Panc1 (cell line): ENCODE measurements around the gene SPSB1. TPM values are rescaled to one million over a fixed set of nuclear protein-coding genes. Genes with fewer than 3 reads are reported as not detected.

Experiments
- ATAC-seq: fragments of 200-7000 bp; cut with Tn5 transposase; 2 replicates; pipeline ENCODE4 v1.9.1; 2020; ENCODE audit warnings: mild to moderate bottlenecking, moderate library complexity
- BruUV-seq: library from RNA; stranded (reverse); fragments of 400-500 nt; replicated peaks from 2 replicates; lab custom pipeline; 2021; lab: Mats Ljungman, UMichigan
- CTCF ChIA-PET: fragments of 300-600 bp; sonication (Branson Sonifier 250); formaldehyde crosslinking; loops from one replicate; lab custom pipeline; 2022; ENCODE audit warnings: antibody characterized with exemption; lab: Charles Lee
- POLR2A ChIA-PET: fragments of 300-600 bp; sonication (Branson Sonifier 250); formaldehyde crosslinking; loops from one replicate; lab custom pipeline; 2022; ENCODE audit warnings: antibody characterized with exemption; lab: Charles Lee
- DNase-seq: peaks from one replicate; pipeline ENCODE4 v3.0.0-alpha.2; 2010; ENCODE audit warnings: low read depth, low spot score
- H3K27ac ChIP-seq: 2 replicates; pipeline ENCODE4 v1.5.1; 2011; ENCODE audit warnings: mild to moderate bottlenecking, low read length, inconsistent platforms
- H3K27me3 ChIP-seq: fragments of 200-500 bp; sonication (Bioruptor generic); 2 replicates; pipeline ENCODE4 v1.6.0; 2014; ENCODE audit warnings: low read length, inconsistent platforms; ENCODE audit not compliant: control insufficient read depth, insufficient read depth
- H3K36me3 ChIP-seq: fragments of 200-500 bp; sonication (Bioruptor generic); 2 replicates; pipeline ENCODE4 v1.5.1; 2014; ENCODE audit warnings: inconsistent platforms, mild to moderate bottlenecking, low read length, moderate library complexity; ENCODE audit not compliant: control insufficient read depth, insufficient read depth
- H3K4me1 ChIP-seq: 2 replicates; pipeline ENCODE4 v1.5.1; 2011; ENCODE audit warnings: inconsistent platforms, mild to moderate bottlenecking, low read length, moderate library complexity; ENCODE audit not compliant: control insufficient read depth, insufficient read depth
- H3K4me3 ChIP-seq, 2 experiments: 2 replicates each; pipeline ENCODE4 v1.5.1; 2011 to 2012; ENCODE audit warnings: low read depth in 2 of 2, low read length in 2 of 2, mild to moderate bottlenecking in 2 of 2, inconsistent platforms in 1 of 2, moderate library complexity in 1 of 2
- H3K9me3 ChIP-seq: fragments of 200-500 bp; sonication (Bioruptor generic); 2 replicates; pipeline ENCODE4 v1.5.1; 2014; ENCODE audit warnings: low read depth, mild to moderate bottlenecking, inconsistent platforms, low read length, moderate library complexity; ENCODE audit not compliant: control insufficient read depth, insufficient read depth
- POLR2AphosphoS5 ChIP-seq: IDR thresholded peaks from 2 replicates; pipeline ENCODE4 v1.6.1; 2012; ENCODE audit warnings: mild to moderate bottlenecking, low read depth, low read length, moderate library complexity
- SIN3A ChIP-seq: IDR thresholded peaks from 2 replicates; pipeline ENCODE4 v1.6.1; 2012; ENCODE audit warnings: low read depth, mild to moderate bottlenecking, low read length, moderate library complexity, borderline replicate concordance; ENCODE audit not compliant: insufficient read depth
- TCF7L2 ChIP-seq: IDR thresholded peaks from 2 replicates; pipeline ENCODE4 v1.6.1; 2011; ENCODE audit warnings: mild to moderate bottlenecking, low read depth, low read length, inconsistent platforms
- in situ Hi-C: cut with HindIII; loops from 2 replicates; pipeline ENCODE4 v1.10.0; 2016; ENCODE audit warnings: low sequenced_read_pairs, low pct_unique_long_range_greater_than_20kb
- intact Hi-C: fragments of 100-400 bp; cut with micrococcal nuclease; formaldehyde crosslinking; loops from one replicate; pipeline ENCODE4 v1.10.0; 2022; ENCODE audit not compliant: unreplicated experiment
- total RNA-seq: library from RNA; stranded (reverse); gene quantifications from one replicate; pipeline ENCODE4 v1.2.1, GENCODE V29; 2021; ENCODE audit not compliant: unreplicated experiment
- TF ChIP-seq, protein P1 (sequence below): fragments of 450-650 bp; IDR thresholded peaks from 2 replicates; pipeline ENCODE4 v1.5.1; 2017; ENCODE audit warnings: mild to moderate bottlenecking
- TF ChIP-seq, protein P2 (sequence below), 2 experiments: IDR thresholded peaks; 2 replicates each; pipeline ENCODE4 v1.6.1; 2011 to 2012; ENCODE audit warnings: low read depth in 2 of 2, control low read depth in 1 of 2, low read length in 1 of 2, mild to moderate bottlenecking in 1 of 2, moderate library complexity in 1 of 2; ENCODE audit not compliant: insufficient read depth in 1 of 2

The SPSB1 gene
- total RNA-seq, 1 experiment from 2014 or later, result 73.7 TPM

DNA sequence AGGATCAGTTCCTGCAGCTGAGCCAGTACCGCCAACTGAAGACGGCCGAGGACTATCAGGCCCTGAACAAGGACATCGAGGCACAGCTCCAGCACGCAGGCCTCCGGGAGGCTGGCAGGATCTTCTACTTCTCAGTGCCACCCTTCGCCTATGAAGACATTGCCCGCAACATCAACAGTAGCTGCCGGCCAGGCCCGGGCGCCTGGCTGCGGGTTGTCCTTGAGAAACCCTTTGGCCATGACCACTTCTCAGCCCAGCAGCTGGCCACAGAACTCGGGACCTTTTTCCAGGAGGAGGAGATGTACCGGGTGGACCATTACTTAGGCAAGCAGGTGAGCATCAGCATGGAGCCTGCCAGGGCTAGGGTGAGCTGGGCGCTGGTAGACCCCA lies 47.5 kb upstream of the SPSB1 start:
- CTCF ChIA-PET, result interaction anchor here (0.6 kb wide), 1 partner anchor 157 kb away, joined by 6 read pairs; no protein-coding TSS in a partner anchor
- TF ChIP-seq POLR2AphosphoS5 (no peak), TCF7L2 (no peak), SIN3A (no peak)
- TF ChIP-seq, protein P1, sequence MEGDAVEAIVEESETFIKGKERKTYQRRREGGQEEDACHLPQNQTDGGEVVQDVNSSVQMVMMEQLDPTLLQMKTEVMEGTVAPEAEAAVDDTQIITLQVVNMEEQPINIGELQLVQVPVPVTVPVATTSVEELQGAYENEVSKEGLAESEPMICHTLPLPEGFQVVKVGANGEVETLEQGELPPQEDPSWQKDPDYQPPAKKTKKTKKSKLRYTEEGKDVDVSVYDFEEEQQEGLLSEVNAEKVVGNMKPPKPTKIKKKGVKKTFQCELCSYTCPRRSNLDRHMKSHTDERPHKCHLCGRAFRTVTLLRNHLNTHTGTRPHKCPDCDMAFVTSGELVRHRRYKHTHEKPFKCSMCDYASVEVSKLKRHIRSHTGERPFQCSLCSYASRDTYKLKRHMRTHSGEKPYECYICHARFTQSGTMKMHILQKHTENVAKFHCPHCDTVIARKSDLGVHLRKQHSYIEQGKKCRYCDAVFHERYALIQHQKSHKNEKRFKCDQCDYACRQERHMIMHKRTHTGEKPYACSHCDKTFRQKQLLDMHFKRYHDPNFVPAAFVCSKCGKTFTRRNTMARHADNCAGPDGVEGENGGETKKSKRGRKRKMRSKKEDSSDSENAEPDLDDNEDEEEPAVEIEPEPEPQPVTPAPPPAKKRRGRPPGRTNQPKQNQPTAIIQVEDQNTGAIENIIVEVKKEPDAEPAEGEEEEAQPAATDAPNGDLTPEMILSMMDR, result no peak
- TF ChIP-seq, protein P2, sequence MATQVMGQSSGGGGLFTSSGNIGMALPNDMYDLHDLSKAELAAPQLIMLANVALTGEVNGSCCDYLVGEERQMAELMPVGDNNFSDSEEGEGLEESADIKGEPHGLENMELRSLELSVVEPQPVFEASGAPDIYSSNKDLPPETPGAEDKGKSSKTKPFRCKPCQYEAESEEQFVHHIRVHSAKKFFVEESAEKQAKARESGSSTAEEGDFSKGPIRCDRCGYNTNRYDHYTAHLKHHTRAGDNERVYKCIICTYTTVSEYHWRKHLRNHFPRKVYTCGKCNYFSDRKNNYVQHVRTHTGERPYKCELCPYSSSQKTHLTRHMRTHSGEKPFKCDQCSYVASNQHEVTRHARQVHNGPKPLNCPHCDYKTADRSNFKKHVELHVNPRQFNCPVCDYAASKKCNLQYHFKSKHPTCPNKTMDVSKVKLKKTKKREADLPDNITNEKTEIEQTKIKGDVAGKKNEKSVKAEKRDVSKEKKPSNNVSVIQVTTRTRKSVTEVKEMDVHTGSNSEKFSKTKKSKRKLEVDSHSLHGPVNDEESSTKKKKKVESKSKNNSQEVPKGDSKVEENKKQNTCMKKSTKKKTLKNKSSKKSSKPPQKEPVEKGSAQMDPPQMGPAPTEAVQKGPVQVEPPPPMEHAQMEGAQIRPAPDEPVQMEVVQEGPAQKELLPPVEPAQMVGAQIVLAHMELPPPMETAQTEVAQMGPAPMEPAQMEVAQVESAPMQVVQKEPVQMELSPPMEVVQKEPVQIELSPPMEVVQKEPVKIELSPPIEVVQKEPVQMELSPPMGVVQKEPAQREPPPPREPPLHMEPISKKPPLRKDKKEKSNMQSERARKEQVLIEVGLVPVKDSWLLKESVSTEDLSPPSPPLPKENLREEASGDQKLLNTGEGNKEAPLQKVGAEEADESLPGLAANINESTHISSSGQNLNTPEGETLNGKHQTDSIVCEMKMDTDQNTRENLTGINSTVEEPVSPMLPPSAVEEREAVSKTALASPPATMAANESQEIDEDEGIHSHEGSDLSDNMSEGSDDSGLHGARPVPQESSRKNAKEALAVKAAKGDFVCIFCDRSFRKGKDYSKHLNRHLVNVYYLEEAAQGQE (IDR thresholded peaks at IDR 0.05; ENCODE audit: insufficient read depth in 1 of 2, low read depth in 2 of 2, low read length in 1 of 2), result no peak
- POLR2A ChIA-PET, result interaction anchor here (0.6 kb wide), 1 partner anchor 376 kb away, joined by 4 read pairs; no protein-coding TSS in a partner anchor

DNA sequence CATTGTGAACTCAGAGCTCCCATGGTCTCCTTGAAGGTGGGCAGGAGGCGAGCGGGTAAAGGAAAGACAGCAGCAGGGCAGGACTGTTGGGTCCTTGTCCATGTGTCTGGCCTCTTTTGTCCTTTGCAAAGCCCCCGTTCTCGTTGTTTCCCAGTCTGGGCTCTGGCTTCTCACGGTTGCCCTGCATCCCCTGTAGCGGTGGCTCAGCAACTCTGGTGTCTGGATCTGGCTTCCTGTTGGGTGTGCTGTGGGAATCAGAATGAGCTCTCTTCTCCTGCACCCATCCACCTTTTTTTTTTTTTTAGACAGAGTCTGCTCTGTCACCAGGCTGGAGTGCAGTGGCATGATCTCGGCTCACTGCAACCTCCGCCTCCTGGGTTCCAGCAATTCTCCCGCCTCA lies 47.0 kb upstream of the SPSB1 start:
- H3K9me3 ChIP-seq, result no peaks in the 10 kb centered on the region
- H3K27me3 ChIP-seq, result no peaks in the 10 kb centered on the region
- intact Hi-C loops (no loop called here), in situ Hi-C loops (no loop called here)
- ATAC-seq, result no peak
- H3K27ac ChIP-seq, result no peak overlapping the region
- no peaks in the 10 kb centered on the region for H3K36me3 ChIP-seq
- CTCF ChIA-PET, result interaction anchor here (1.0 kb wide), 1 partner anchor 11 kb away, joined by 3 read pairs; the partner anchor contains the start of gene H6PD
- no peaks in the 10 kb centered on the region; the same call in 1 of the 2 replicates for H3K4me1 ChIP-seq
- POLR2A ChIA-PET, result interaction anchor here (0.6 kb wide), 1 partner anchor 377 kb away, joined by 4 read pairs; no protein-coding TSS in a partner anchor
- TF ChIP-seq SIN3A, result no peak
- TF ChIP-seq, protein P1, result no peak
- no peak for TF ChIP-seq TCF7L2
- TF ChIP-seq POLR2AphosphoS5, result no peak
- TF ChIP-seq, protein P2 (IDR thresholded peaks at IDR 0.05; ENCODE audit: insufficient read depth in 1 of 2, low read depth in 2 of 2, low read length in 1 of 2), result no peak
- no TSS peak for BruUV-seq
- no peak for DNase-seq
- no peak overlapping the region for H3K4me3 ChIP-seq

More for the DNA sequence above, 47.5 kb upstream of the SPSB1 start:
- ATAC-seq, result no peak
- no peak for DNase-seq
- no peaks in the 10 kb centered on the region for H3K9me3 ChIP-seq
- H3K4me3 ChIP-seq, result no peak overlapping the region
- no peaks in the 10 kb centered on the region for H3K4me1 ChIP-seq
- H3K27me3 ChIP-seq, result no peaks in the 10 kb centered on the region
- in situ Hi-C loops, result no loop called here
- BruUV-seq, result no TSS peak
- H3K36me3 ChIP-seq, result no peaks in the 10 kb centered on the region
- intact Hi-C loops, result no loop called here
- H3K27ac ChIP-seq, result no peak overlapping the region
